HCT116 (cell line): Measurements from ENCODE around the gene CCL28. TPM values are rescaled to one million over a fixed set of nuclear protein-coding genes. Genes with fewer than 3 reads are reported as not detected.

Experiments used
- ATAC-seq: fragments of 200-7000 bp; cut with Tn5 transposase; 2 replicates; pipeline ENCODE4 v1.9.1; 2020; ENCODE audit warnings: mild to moderate bottlenecking, moderate library complexity
- BruUV-seq: library from RNA; stranded (reverse); fragments of 400-500 nt; replicated peaks from 2 replicates; lab custom pipeline; 2021; lab: Mats Ljungman, UMichigan
- CTCF ChIA-PET: fragments of 300-600 bp; sonication (Branson Sonifier 250); formaldehyde crosslinking; loops from one replicate; lab custom pipeline; 2021; ENCODE audit warnings: antibody characterized with exemption; lab: Charles Lee
- POLR2A ChIA-PET: fragments of 300-600, 350-600 bp; sonication (Branson Sonifier 250); formaldehyde crosslinking; loops from one replicate; lab custom pipeline; 2021; ENCODE audit warnings: antibody characterized with exemption; lab: Charles Lee
- RAD21 ChIA-PET, 2 experiments: fragments of 300-600 bp; sonication (Branson Sonifier 250); formaldehyde crosslinking; loops; one replicate each; lab custom pipeline; 2023; ENCODE audit warnings: low total read pairs in 2 of 2; ENCODE audit not compliant: uncharacterized antibody in 2 of 2, unreplicated experiment in 2 of 2, low non-redundant PET in 1 of 2; lab: Charles Lee
- DNase-seq: peaks from one replicate; pipeline ENCODE4 v3.0.0-alpha.2; 2010; ENCODE audit warnings: low read depth, low spot score
- H2AFZ ChIP-seq: fragments of 200-600 bp; shearing (Covaris generic), sonication (generic); 2 replicates; pipeline ENCODE4 v1.6.1; 2017; ENCODE audit warnings: low read depth, mixed run types, mixed read lengths, antibody characterized with exemption, low read length; ENCODE audit not compliant: poor library complexity, severe bottlenecking
- H3K27ac ChIP-seq: 2 replicates; pipeline ENCODE4 v1.5.1; 2012; ENCODE audit warnings: low read depth, low read length
- H3K27me3 ChIP-seq: fragments of 200-600 bp; sonication (generic); 2 replicates; pipeline ENCODE4 v1.6.1; 2016; ENCODE audit warnings: mixed run types, low read length, mixed read lengths; ENCODE audit not compliant: insufficient read depth
- H3K36me3 ChIP-seq, 2 experiments: fragments of 200-500 bp in 1 of 2; fragments of 200-600 bp in 1 of 2; sonication (Bioruptor generic) in 1 of 2; sonication (generic) in 1 of 2; 2 replicates each; pipeline versions ENCODE4 v1.5.1 to v1.6.1; 2014 to 2016; ENCODE audit warnings: low read length in 2 of 2, inconsistent platforms in 1 of 2, mixed read lengths in 1 of 2, mixed run types in 1 of 2; ENCODE audit not compliant: insufficient read depth in 2 of 2, control insufficient read depth in 1 of 2
- H3K4me1 ChIP-seq, 2 experiments: fragments of 200-600 bp in 1 of 2; sonication (generic) in 1 of 2; 2 replicates each; pipeline versions ENCODE4 v1.5.1 to v1.6.1; 2012 to 2017; ENCODE audit warnings: low read length in 2 of 2, inconsistent platforms in 1 of 2, mild to moderate bottlenecking in 1 of 2, mixed read lengths in 1 of 2, mixed run types in 1 of 2, moderate library complexity in 1 of 2; ENCODE audit not compliant: insufficient read depth in 2 of 2, control insufficient read depth in 1 of 2
- H3K4me2 ChIP-seq: fragments of 200-600 bp; sonication (generic); 2 replicates; pipeline ENCODE4 v1.6.1; 2017; ENCODE audit warnings: mixed run types, low read length, mixed read lengths
- H3K4me3 ChIP-seq, 2 experiments: fragments of 200-600 bp in 1 of 2; sonication (generic) in 1 of 2; replicated peaks in 1 of 2; 2 replicates each; pipeline ENCODE4 v1.5.1; 2011 to 2016; ENCODE audit warnings: low read length in 2 of 2, control low read depth in 1 of 2, low read depth in 1 of 2, mild to moderate bottlenecking in 1 of 2, mixed read lengths in 1 of 2, mixed run types in 1 of 2
- H3K79me2 ChIP-seq: fragments of 200-600 bp; sonication (generic); 2 replicates; pipeline ENCODE4 v1.6.1; 2017; ENCODE audit warnings: mild to moderate bottlenecking, mixed run types, low read length, moderate library complexity, mixed read lengths; ENCODE audit not compliant: insufficient read depth
- H3K9ac ChIP-seq: fragments of 200-600 bp; sonication (generic); 2 replicates; pipeline ENCODE4 v1.6.1; 2016; ENCODE audit warnings: low read length, mixed read lengths
- H3K9me2 ChIP-seq: fragments of 200-600 bp; sonication (generic), shearing (Covaris generic); 2 replicates; pipeline ENCODE4 v1.6.1; 2017; ENCODE audit warnings: mixed run types, mild to moderate bottlenecking, moderate library complexity; ENCODE audit not compliant: insufficient read depth
- H3K9me3 ChIP-seq, 2 experiments: fragments of 200-500 bp in 1 of 2; fragments of 200-600 bp in 1 of 2; sonication (Bioruptor generic) in 1 of 2; sonication (generic) in 1 of 2; 2 replicates each; pipeline ENCODE4 v1.6.1; 2014 to 2017; ENCODE audit warnings: low read length in 2 of 2, mixed read lengths in 2 of 2, inconsistent platforms in 1 of 2, low read depth in 1 of 2, mild to moderate bottlenecking in 1 of 2, mixed run types in 1 of 2, moderate library complexity in 1 of 2; ENCODE audit not compliant: control insufficient read depth in 1 of 2, insufficient read depth in 1 of 2
- H4K20me1 ChIP-seq: fragments of 200-600 bp; sonication (generic), shearing (Covaris generic); 2 replicates; pipeline ENCODE4 v1.6.1; 2017; ENCODE audit warnings: mixed run types, mild to moderate bottlenecking, moderate library complexity; ENCODE audit not compliant: insufficient read depth
- CEBPB ChIP-seq: IDR thresholded peaks from 2 replicates; pipeline ENCODE4 v1.6.1; 2012; ENCODE audit warnings: low read depth
- ELF1 ChIP-seq: IDR thresholded peaks from 2 replicates; pipeline ENCODE4 v1.6.1; 2012; ENCODE audit warnings: low read depth, borderline replicate concordance
- EZH2 ChIP-seq: fragments of 200-600 bp; sonication (generic); IDR thresholded peaks from 2 replicates; pipeline ENCODE4 v1.6.1; 2017; ENCODE audit warnings: antibody characterized with exemption, mixed run types
- EZH2phosphoT487 ChIP-seq: fragments of 200-600 bp; IDR thresholded peaks from 2 replicates; pipeline ENCODE4 v1.6.1; 2018; ENCODE audit warnings: antibody characterized with exemption, borderline replicate concordance
- JUND ChIP-seq: IDR thresholded peaks from 2 replicates; pipeline ENCODE4 v1.6.1; 2012
- POLR2A ChIP-seq: IDR thresholded peaks from 2 replicates; pipeline ENCODE4 v1.7.0; 2011; ENCODE audit warnings: borderline replicate concordance; ENCODE audit not compliant: insufficient read depth, insufficient read length; ENCODE audit errors: extremely low read depth
- POLR2AphosphoS5 ChIP-seq: IDR thresholded peaks from 2 replicates; pipeline ENCODE4 v1.6.1; 2011; ENCODE audit warnings: mild to moderate bottlenecking, low read depth, low read length, moderate library complexity
- SIN3A ChIP-seq: IDR thresholded peaks from 2 replicates; pipeline ENCODE4 v1.6.1; 2012; ENCODE audit warnings: low read depth
- SP1 ChIP-seq: IDR thresholded peaks from 2 replicates; pipeline ENCODE4 v1.6.1; 2012; ENCODE audit warnings: low read depth
- SRF ChIP-seq: IDR thresholded peaks from 2 replicates; pipeline ENCODE4 v1.6.1; 2012; ENCODE audit warnings: low read depth
- YY1 ChIP-seq: IDR thresholded peaks from 2 replicates; pipeline ENCODE4 v1.6.1; 2011; ENCODE audit warnings: low read length, low read depth, moderate library complexity, mild to moderate bottlenecking; ENCODE audit not compliant: insufficient replicate concordance; ENCODE audit errors: extremely low read depth
- ZFX ChIP-seq: fragments of 450-650 bp; IDR thresholded peaks from 2 replicates; pipeline ENCODE4 v1.6.1; 2017
- ZNF274 ChIP-seq: fragments of 200-500 bp; sonication (Bioruptor generic); IDR thresholded peaks from 2 replicates; pipeline ENCODE4 v1.6.1; 2014; ENCODE audit warnings: mild to moderate bottlenecking, low read depth, low read length, inconsistent platforms
- intact Hi-C: fragments of 100-400 bp; cut with micrococcal nuclease; formaldehyde crosslinking; loops from 2 replicates; pipeline ENCODE4 v1.10.0; 2022
- total RNA-seq: library from RNA; stranded (reverse); gene quantifications from one replicate; pipeline ENCODE4 v1.2.1, GENCODE V29; 2021; ENCODE audit not compliant: unreplicated experiment
- TF ChIP-seq, protein P1 (sequence below): IDR thresholded peaks from 2 replicates; pipeline ENCODE4 v1.6.1; 2012
- TF ChIP-seq, protein P2 (sequence below): IDR thresholded peaks from 2 replicates; pipeline ENCODE4 v1.6.1; 2011; ENCODE audit warnings: mild to moderate bottlenecking, low read length, moderate library complexity; ENCODE audit not compliant: insufficient replicate concordance; ENCODE audit errors: extremely low read depth

The CCL28 gene
- total RNA-seq, 1 experiment from 2014 or later: 0.25 TPM

DNA sequence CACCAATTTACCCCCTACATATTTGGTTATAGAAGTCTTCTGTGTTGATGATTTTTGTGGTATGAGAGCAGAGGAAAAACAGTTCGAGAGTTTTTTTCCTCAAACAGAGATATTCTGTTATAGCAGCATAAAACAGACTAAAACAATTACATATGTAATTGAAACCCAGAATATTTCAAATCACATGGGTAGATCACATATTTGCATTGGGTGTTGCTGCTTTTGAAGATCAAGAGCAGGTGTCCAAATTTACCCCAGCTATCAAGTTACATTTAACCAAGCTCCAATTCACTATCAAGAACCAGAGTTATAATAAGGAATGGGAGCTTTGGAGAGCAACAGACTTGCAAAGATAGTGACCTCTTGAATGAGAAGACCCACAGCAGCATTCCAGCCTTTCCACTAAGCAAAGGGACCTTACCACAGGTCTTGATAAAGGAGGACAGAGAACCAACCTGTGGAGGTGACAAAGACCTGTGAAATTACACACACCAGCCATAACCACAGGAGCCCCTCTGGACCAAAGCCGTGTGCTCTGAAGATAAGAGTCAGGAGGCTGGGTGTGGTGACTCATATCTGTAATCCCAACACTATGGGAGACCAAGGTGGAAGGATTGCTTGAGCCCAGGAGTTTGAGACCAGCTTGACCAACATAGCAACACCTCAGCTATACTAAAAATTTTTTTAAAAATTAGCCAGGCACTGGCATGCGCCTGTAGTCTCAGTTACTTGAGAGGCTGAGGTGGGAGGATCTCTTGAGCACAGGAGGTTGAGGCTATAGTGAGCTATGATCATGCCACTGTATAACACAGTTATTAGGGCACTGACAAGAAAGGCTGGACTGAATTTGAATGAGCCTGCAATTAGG is 4.0 kb upstream of the CCL28 start:
- Histone ChIP-seq H3K4me3 (no peak overlapping the region), H3K4me2 (no peak overlapping the region), H3K27ac (no peak overlapping the region), H3K9me3 (no peaks in the 10 kb centered on the region), H3K79me2 (no peaks in the 10 kb centered on the region), H3K27me3 (no peaks in the 10 kb centered on the region), H3K36me3 (no peaks in the 10 kb centered on the region), H4K20me1 (no peaks in the 10 kb centered on the region), H3K9ac (no peak overlapping the region), H2AFZ (no peak overlapping the region), H3K9me2 (no peaks in the 10 kb centered on the region), H3K4me1 (no peaks in the 10 kb centered on the region)
- ATAC-seq: no peak
- intact Hi-C loops: no loop called here
- POLR2A ChIA-PET: no interaction called here
- BruUV-seq: no TSS peak
- TF ChIP-seq EZH2phosphoT487: no peak
- TF ChIP-seq ZFX: no peak
- no peak for TF ChIP-seq SRF
- TF ChIP-seq POLR2AphosphoS5: no peak
- no peak for TF ChIP-seq EZH2
- DNase-seq: no peak
- RAD21 ChIA-PET: no interaction called here
- CTCF ChIA-PET: no interaction called here

DNA sequence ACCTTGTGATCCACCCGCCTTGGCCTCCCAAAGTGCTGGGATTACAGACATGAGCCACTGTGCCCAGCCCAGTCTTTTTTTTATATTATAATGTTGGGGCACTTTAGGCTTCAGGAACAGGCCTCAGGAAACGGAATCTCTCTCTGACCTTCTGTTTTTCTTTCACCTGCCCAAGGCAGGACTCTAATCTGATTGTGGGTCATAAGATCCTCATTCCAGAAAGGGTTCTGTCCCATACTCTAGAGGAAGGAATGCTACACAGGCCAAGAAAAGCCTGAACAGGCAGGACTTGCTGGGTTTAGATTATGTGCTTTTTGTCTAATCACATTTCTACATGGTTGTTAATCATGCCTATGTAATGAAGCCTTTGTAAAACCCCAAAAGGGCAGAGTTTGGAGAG is 1.8 kb upstream of the CCL28 start:
- Histone ChIP-seq H3K27ac (no peak overlapping the region), H3K9me3 (no peaks in the 10 kb centered on the region), H3K79me2 (no peaks in the 10 kb centered on the region), H2AFZ (no peak overlapping the region), H3K4me1 (no peaks in the 10 kb centered on the region), H3K9ac (no peak overlapping the region), H3K27me3 (no peaks in the 10 kb centered on the region), H3K36me3 (no peaks in the 10 kb centered on the region), H3K4me3 (no peak overlapping the region), H3K4me2 (no peak overlapping the region), H4K20me1 (no peaks in the 10 kb centered on the region)
- intact Hi-C loops: no loop called here
- ChIA-PET POLR2A (no interaction called here), CTCF (no interaction called here), RAD21 (no interaction called here)
- DNase-seq (no peak), ATAC-seq (no peak)
- BruUV-seq: no TSS peak
- TF ChIP-seq SP1 (no peak), EZH2 (no peak), JUND (no peak), CEBPB (no peak), ZNF274 (no peak), YY1 (no peak), POLR2AphosphoS5 (no peak), ELF1 (no peak), SRF (no peak), SIN3A (no peak), POLR2A (no peak)
- TF ChIP-seq, protein P1, sequence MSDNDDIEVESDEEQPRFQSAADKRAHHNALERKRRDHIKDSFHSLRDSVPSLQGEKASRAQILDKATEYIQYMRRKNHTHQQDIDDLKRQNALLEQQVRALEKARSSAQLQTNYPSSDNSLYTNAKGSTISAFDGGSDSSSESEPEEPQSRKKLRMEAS: no peak
- TF ChIP-seq, protein P2, sequence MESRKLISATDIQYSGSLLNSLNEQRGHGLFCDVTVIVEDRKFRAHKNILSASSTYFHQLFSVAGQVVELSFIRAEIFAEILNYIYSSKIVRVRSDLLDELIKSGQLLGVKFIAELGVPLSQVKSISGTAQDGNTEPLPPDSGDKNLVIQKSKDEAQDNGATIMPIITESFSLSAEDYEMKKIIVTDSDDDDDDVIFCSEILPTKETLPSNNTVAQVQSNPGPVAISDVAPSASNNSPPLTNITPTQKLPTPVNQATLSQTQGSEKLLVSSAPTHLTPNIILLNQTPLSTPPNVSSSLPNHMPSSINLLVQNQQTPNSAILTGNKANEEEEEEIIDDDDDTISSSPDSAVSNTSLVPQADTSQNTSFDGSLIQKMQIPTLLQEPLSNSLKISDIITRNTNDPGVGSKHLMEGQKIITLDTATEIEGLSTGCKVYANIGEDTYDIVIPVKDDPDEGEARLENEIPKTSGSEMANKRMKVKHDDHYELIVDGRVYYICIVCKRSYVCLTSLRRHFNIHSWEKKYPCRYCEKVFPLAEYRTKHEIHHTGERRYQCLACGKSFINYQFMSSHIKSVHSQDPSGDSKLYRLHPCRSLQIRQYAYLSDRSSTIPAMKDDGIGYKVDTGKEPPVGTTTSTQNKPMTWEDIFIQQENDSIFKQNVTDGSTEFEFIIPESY: no peak
- TF ChIP-seq, all 23 proteins: peak for 0
- H3K9me2 ChIP-seq: no peaks in the 10 kb centered on the region
